Measurements from ENCODE around the gene SMG6.

SMG6 gene

DNA sequence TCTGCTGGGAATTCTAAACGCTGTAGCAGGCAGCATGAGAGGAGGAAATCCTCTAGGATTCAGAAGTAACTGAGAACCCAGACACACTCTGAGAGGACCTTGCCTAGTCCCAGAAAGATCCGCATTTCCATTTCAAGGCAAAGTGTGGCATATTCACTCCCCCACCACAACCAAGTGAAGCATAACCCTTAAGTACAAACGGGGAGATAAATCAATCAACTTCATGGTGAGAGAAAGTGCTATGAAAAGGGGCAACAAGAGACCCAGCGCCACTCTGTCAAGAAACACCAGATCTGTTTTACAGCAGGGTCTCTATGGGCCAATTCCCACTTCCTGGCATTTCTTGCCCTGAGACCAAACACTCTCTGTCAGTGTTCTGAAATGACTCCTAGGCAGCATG lies 68.3 kb downstream of the SMG6 start:
- no peak for DNase-seq (ENCODE audit: low spot score)

DNA sequence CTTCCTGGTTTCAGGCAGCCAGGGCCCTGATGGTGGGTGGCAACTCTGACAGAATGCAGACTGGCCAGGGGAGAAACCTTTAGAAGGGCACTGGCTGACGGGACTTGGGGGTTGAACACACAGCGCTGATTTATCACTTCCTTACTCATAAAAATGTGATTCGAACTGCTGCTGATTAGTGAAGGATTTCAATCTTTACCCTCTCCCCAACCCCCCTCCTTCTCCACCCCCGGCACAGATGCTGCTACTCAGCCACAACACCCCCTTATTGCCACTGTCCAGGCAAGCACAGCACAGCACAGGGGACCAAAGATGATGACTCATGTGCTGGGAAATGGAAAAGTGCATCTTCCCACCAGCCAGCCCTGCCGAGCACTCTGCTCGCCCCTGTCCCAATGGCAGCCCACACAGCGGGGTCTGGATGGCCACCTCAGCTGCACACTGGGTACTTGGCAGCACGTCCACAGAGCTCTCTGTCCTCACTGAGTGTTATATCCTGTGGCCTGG lies 70.1 kb downstream of the SMG6 start:
- no peak for DNase-seq (ENCODE audit: low spot score)

- DNase-seq (ENCODE audit: low spot score): no peak
These were observed 71.3 kb downstream of the SMG6 start for GRCh38 chr17:2232244-2232638.

- DNase-seq (ENCODE audit: low spot score): no peak
These were observed 72.7 kb downstream of the SMG6 start for GRCh38 chr17:2230877-2231276.

DNA sequence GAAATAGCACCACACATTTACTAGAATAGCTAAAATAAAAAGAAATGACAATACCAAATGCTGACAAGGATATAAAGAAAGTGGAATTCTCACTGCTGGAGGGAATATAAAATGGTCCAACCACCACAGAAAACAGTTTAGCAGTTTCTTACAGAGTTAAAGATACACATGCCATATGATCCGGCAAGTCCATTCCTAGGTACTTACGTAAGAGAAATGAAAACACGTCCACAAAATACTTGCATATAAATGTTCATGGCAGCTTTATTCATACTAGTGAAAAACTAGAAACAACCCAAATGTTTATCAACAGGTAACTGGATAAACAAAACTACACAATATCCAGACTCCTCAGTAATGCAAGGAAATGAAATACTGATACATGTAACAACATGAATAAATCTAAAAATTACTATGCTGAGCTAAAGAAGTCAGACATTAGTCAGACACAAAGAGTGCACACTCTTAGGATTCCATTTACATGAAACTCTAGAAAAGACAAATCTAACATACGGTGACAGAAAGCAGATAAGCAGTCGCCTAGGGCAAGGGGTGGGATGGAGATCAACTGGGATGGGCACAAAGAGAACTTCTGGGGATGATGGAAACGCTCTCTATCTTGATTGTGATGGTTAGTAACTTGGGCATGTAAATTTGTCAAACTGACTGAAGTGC lies 76.4 kb downstream of the SMG6 start:
- DNase-seq (ENCODE audit: low spot score): no peak

GRCh38 chr17:2223617-2223927 lies 80.0 kb downstream of the SMG6 start:
- no peak for DNase-seq (ENCODE audit: low spot score)

GRCh38 chr17:2222901-2223616 lies 80.5 kb downstream of the SMG6 start:
- peak; percentile 82 for DNase-seq (ENCODE audit: low spot score)

GRCh38 chr17:2222301-2222700 lies 81.3 kb downstream of the SMG6 start:
- no peak for DNase-seq (ENCODE audit: low spot score)

DNA sequence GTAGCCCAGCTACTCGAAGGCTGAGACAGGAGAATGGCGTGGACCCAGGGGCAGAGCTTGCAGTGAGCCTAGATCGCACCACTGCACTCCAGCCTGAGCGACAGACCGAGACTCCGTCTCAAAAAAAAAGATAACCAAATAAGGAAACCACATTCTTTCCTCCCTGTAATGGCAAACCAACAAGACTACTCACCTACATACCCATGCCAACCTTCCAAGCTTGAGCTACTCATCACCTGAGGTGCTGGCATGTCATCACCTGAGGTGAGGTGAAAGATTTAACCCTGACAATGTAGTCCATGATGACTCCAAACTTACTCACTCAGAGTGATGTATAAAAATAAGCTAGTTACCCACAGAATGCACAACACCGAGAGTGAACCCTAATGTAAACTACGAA lies 85.2 kb downstream of the SMG6 start:
- DNase-seq (ENCODE audit: low spot score): no peak

- DNase-seq (ENCODE audit: low spot score): peak; percentile 64
These were observed 87.8 kb downstream of the SMG6 start for GRCh38 chr17:2215616-2216364.

DNA sequence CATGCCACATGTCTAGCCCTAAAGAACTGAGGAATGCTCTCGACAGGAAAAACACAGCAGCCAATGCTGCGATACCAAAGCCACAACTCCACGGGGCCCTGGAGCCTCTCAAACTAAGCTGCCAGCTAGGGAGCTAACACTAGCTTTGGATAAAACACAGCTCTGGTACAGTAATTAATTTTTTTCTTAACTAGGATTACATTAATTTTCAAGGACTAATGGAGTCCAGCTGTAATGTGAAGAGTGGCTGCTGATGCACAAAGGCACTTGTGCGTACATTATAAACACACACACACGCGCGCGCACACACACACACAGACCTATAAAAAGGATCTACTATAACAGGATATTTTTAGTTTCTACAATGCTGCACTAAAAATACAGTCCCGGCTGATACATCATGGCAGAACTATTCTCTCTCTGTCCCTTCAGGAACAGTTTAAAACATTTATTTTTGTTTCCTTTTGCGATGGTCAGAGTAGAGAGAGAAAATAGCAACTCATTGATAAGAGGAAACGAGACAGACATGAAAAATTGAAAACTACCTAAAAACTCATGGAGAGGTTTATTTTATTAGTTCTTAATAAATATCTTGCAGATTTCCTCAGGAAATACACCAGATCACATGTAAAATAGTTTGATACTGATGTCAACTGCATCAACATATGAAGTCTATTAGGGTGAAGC lies 88.5 kb downstream of the SMG6 start:
- no peak for DNase-seq (ENCODE audit: low spot score)

DNA sequence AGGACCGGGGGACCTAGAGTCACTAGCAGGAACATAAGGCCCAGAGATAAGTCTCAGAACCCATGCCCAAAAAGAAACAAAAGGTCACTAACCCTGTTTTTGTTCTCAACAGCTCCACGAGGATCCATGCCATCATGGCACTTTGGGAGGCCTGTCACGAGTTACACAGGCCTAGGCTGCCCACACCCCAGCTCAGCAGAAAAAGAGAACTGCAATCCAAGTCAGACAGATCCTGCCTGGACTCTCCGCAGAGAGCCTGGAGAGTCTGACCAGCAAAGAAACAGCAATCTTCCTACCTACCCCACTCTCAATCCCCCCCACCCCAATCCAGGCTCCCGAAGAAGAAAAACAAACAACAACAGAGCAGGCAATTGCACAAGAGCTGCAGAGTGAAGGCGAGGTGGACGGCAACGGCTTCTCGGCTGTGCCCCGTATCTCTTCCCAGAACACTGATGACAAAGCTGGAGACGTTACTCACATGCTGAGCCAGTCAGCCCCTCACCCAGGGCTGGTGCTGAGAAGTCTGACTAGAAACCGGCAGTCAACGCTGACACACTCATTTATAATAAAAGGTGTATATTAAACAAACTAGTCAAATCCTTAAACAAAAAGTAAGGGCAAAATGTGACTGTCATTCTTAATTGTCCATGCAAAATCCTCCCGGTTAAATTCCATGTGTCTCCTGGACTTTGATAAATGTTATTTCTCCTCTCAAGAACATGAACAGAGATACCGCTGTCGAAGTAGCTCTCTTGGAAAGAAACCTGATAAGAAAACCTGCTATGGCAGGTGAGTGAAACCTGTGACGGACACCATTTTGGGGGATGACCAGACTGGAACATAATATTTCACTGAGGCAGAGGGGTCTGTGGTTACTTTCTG lies 89.3 kb downstream of the SMG6 start:
- DNase-seq (ENCODE audit: low spot score): no peak

DNA sequence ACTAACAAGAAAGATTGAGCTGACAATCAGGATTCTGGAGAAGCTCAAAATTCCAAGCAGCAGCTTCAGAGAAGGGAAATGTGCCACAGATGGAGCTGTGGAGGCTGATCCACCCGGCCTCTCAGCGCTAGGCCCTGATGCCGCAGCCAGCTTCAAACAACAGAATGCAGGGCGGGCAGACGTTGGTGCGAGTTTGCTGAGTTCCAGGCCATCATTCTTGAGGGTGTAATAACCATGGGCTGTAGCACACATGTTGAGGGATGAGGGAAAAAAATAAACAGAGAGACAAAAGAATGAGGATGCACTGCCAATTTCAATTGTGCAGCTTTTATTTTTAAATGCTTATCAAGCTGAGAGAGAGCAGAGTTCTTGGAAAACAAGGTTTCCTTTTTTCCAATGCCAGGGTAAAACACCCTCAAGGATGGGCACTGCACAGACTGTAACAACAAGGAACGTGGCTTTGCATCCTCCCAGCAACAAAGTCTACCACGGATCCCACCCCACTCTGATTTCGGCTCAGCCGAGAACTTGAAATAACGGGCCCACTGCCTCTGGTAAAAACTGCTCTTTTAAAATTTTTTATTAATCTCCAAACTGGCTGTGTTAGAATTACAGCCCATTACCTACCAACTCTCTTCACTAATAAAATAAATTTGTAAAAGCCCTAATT lies 90.2 kb downstream of the SMG6 start:
- DNase-seq (ENCODE audit: low spot score): no peak

DNA sequence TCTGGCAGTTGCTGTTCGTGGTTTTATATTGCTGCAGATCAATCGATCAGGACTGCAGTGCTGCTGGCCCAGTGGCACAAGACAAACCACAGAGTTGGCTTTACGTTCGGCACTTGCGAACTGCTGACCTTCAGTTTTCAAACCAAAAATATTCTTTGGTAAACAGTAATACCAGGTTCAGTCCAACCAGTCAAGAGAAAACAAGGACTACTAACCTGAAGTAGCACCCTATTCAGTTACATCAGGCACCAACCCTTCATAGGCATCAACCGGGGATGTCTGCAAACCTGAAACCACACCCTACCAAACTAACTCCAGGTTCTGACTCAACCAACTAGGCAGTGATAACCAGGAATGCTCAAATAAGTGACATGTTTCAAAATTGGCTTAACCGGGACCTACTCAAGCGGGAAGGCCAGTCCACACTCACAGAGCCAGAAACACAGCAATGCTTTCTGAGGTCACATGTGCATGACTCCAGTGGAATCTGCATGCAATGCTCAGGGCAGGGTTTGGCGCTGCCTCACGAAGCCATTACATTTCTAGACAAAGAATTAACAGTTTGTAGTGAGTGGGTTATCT lies 91.1 kb downstream of the SMG6 start:
- DNase-seq (ENCODE audit: low spot score): no peak

GRCh38 chr17:2211661-2212399 lies 91.8 kb downstream of the SMG6 start:
- no peak for DNase-seq (ENCODE audit: low spot score)

GRCh38 chr17:2210726-2211125 lies 92.9 kb downstream of the SMG6 start:
- no peak for DNase-seq (ENCODE audit: low spot score)

GRCh38 chr17:2207815-2208515 lies 95.6 kb downstream of the SMG6 start:
- DNase-seq (ENCODE audit: low spot score): no peak

GRCh38 chr17:2204393-2204792 lies 99.2 kb downstream of the SMG6 start:
- DNase-seq (ENCODE audit: low spot score): no peak

DNA sequence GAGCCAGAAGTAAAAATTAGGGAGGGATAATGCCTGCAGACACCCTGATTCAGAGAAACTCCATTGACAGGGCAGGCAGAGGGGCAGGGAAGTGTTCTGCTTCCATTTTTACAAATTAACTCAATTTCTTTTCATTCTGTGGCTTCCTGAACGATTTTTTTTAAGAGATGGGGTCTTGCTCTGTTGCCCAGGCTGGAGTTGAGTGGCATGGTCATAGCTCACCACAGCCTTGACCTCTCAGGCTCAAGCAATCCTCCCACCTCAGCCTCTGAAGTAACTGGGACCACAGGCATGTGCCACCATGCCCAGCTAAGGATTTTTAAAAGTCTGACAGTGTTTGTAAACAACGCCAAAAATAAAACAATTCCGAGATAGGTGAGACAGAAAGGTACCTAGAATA lies 99.8 kb downstream of the SMG6 start:
- DNase-seq (ENCODE audit: low spot score): no peak
